ENCODE results near the gene YJU2.

YJU2 gene

GRCh38 chr19:4260613-4261191 is 13.8 kb downstream of the YJU2 start:
- no peak overlapping the region for H3K4me3 ChIP-seq (ENCODE audit: low read depth, low read length)
- TF ChIP-seq CTCF (IDR thresholded peaks at IDR 0.05; ENCODE audit: control insufficient read depth, extremely low read depth, insufficient read depth): no peak
- DNase-seq (ENCODE audit: low read depth): no peak

GRCh38 chr19:4264812-4265211 is 17.9 kb downstream of the YJU2 start:
- H3K4me3 ChIP-seq (ENCODE audit: low read depth, low read length): no peak overlapping the region
- no peak for TF ChIP-seq CTCF (IDR thresholded peaks at IDR 0.05; ENCODE audit: control insufficient read depth, extremely low read depth, insufficient read depth)
- DNase-seq (ENCODE audit: low read depth): no peak

- no peak overlapping the region for H3K4me3 ChIP-seq (ENCODE audit: low read depth, low read length)
- no peak for TF ChIP-seq CTCF (IDR thresholded peaks at IDR 0.05; ENCODE audit: control insufficient read depth, extremely low read depth, insufficient read depth)
- no peak for DNase-seq (ENCODE audit: low read depth)
These were observed 19.5 kb downstream of the YJU2 start for GRCh38 chr19:4266253-4267000.

- peak; percentile 67 for TF ChIP-seq CTCF (IDR thresholded peaks at IDR 0.05; ENCODE audit: control insufficient read depth, extremely low read depth, insufficient read depth)
- no peak overlapping the region for H3K4me3 ChIP-seq (ENCODE audit: low read depth, low read length)
- DNase-seq (ENCODE audit: low read depth): no peak
These were observed 20.4 kb downstream of the YJU2 start for GRCh38 chr19:4267101-4267900.

GRCh38 chr19:4267901-4268815 is 21.3 kb downstream of the YJU2 start:
- TF ChIP-seq CTCF (IDR thresholded peaks at IDR 0.05; ENCODE audit: control insufficient read depth, extremely low read depth, insufficient read depth): no peak
- DNase-seq (ENCODE audit: low read depth): peak; percentile 74
- H3K4me3 ChIP-seq (ENCODE audit: low read depth, low read length): no peak overlapping the region

GRCh38 chr19:4268816-4269430 is 22.0 kb downstream of the YJU2 start:
- no peak overlapping the region for H3K4me3 ChIP-seq (ENCODE audit: low read depth, low read length)
- TF ChIP-seq CTCF (IDR thresholded peaks at IDR 0.05; ENCODE audit: control insufficient read depth, extremely low read depth, insufficient read depth): no peak
- no peak for DNase-seq (ENCODE audit: low read depth)

Data from LNCaP clone FGC (cell line).